NCI-H82 treated with DMSO at 0.1 percent for 48 hours (cell line): ENCODE data around the gene PM20D2.
"Not testable (repeated sequence)": the region's sequence is repeated elsewhere in the genome, so short reads cannot be mapped to it uniquely, and the experiment has no call there.

Experiments
- DNase-seq: peaks from one replicate; lab custom pipeline; 2025; ENCODE audit not compliant: unreplicated experiment; lab: John Stamatoyannopoulos, UW

PM20D2 gene

GRCh38 chr6:89145956-89146717, at the start of gene PM20D2:
Gene PM20D2, plus strand, starts transcription at chr6:89146055. Its CDS starts 90 bp downstream, at chr6:89146145.
- DNase-seq = peak; percentile 10

GRCh38 chr6:89098461-89098860, 47.4 kb upstream of the PM20D2 start:
- DNase-seq = no peak

GRCh38 chr6:89100114-89100513, 45.7 kb upstream of the PM20D2 start:
- no peak for DNase-seq

- no peak for DNase-seq
Measured at GRCh38 chr6:89110284-89110683, 35.6 kb upstream of the PM20D2 start.

- DNase-seq = no peak
Measured at GRCh38 chr6:89111933-89112332, 33.9 kb upstream of the PM20D2 start.

GRCh38 chr6:89116702-89117101, 29.2 kb upstream of the PM20D2 start:
- no peak for DNase-seq

- no peak for DNase-seq
Measured at GRCh38 chr6:89117211-89118108, 28.4 kb upstream of the PM20D2 start, which contains the start of gene SRSF12. Gene SRSF12, minus strand, starts transcription at chr6:89118071. Its CDS starts 184 bp downstream, at chr6:89117887.

- DNase-seq = no peak
Measured at GRCh38 chr6:89118931-89119330, 26.9 kb upstream of the PM20D2 start.

- no peak for DNase-seq
Measured at GRCh38 chr6:89120371-89120770, 25.5 kb upstream of the PM20D2 start.

- no peak for DNase-seq
Measured at GRCh38 chr6:89121934-89122333, 23.9 kb upstream of the PM20D2 start.

- DNase-seq = peak; percentile 8
Measured at GRCh38 chr6:89122625-89123024, 23.2 kb upstream of the PM20D2 start.

- not testable (repeated sequence) for DNase-seq
Measured at GRCh38 chr6:89128256-89128671, 17.6 kb upstream of the PM20D2 start.

- no peak for DNase-seq
Measured at GRCh38 chr6:89131599-89131998, 14.3 kb upstream of the PM20D2 start.

GRCh38 chr6:89132057-89132456, 13.8 kb upstream of the PM20D2 start:
- DNase-seq = no peak

GRCh38 chr6:89133981-89134380, 11.9 kb upstream of the PM20D2 start:
- DNase-seq = no peak

- no peak for DNase-seq
Measured at GRCh38 chr6:89134723-89135122, 11.1 kb upstream of the PM20D2 start.

- DNase-seq = no peak
Measured at GRCh38 chr6:89138173-89138572, 7.7 kb upstream of the PM20D2 start.

GRCh38 chr6:89139509-89140346, 6.1 kb upstream of the PM20D2 start:
- no peak for DNase-seq

- DNase-seq = no peak
Measured at GRCh38 chr6:89140347-89141156, 5.3 kb upstream of the PM20D2 start.

GRCh38 chr6:89144354-89144906, 1.4 kb upstream of the PM20D2 start:
- peak; percentile 71 for DNase-seq
